HEK293 (cell line): ENCODE measurements around the gene ARHGAP26.

ENCODE experiments used
- BCL11A ChIP-seq: fragments of 450-650 bp; formaldehyde crosslinking; IDR thresholded peaks from 2 replicates; pipeline ENCODE4 v1.5.1; 2016; ENCODE audit warnings: low read depth, missing biosample characterization, missing genetic modification characterization
- FEZF1 ChIP-seq: fragments of 450-650 bp; formaldehyde crosslinking; IDR thresholded peaks from 2 replicates; pipeline ENCODE4 v1.5.1; 2016; ENCODE audit warnings: missing biosample characterization, missing genetic modification characterization
- IKZF3 ChIP-seq: fragments of 450-650 bp; IDR thresholded peaks from 2 replicates; pipeline ENCODE4 v1.5.0; 2018; ENCODE audit warnings: missing biosample characterization, mild to moderate bottlenecking, missing genetic modification characterization, moderate library complexity
- INSM2 ChIP-seq: fragments of 450-650 bp; formaldehyde crosslinking; IDR thresholded peaks from 2 replicates; pipeline ENCODE4 v1.5.1; 2016; ENCODE audit warnings: missing biosample characterization, missing genetic modification characterization
- KLF10 ChIP-seq: fragments of 450-650 bp; IDR thresholded peaks from 2 replicates; pipeline ENCODE4 v1.5.1; 2018; ENCODE audit warnings: missing biosample characterization, mild to moderate bottlenecking, missing genetic modification characterization
- KLF8 ChIP-seq: fragments of 450-650 bp; formaldehyde crosslinking; IDR thresholded peaks from 2 replicates; pipeline ENCODE4 v1.5.1; 2016; ENCODE audit warnings: missing biosample characterization, missing genetic modification characterization
- OVOL3 ChIP-seq: fragments of 450-650 bp; formaldehyde crosslinking; IDR thresholded peaks from 2 replicates; pipeline ENCODE4 v1.5.1; 2016; ENCODE audit warnings: missing biosample characterization, missing genetic modification characterization
- RBAK ChIP-seq: fragments of 450-650 bp; formaldehyde crosslinking; IDR thresholded peaks from 2 replicates; pipeline ENCODE4 v1.5.1; 2016; ENCODE audit warnings: missing biosample characterization, missing genetic modification characterization
- SP3 ChIP-seq: fragments of 450-650 bp; formaldehyde crosslinking; IDR thresholded peaks from 2 replicates; pipeline ENCODE4 v1.5.1; 2016; ENCODE audit warnings: missing biosample characterization, missing genetic modification characterization
- SP7 ChIP-seq: fragments of 450-650 bp; formaldehyde crosslinking; IDR thresholded peaks from 2 replicates; pipeline ENCODE4 v1.5.1; 2016; ENCODE audit warnings: missing biosample characterization, missing genetic modification characterization
- WT1 ChIP-seq: fragments of 450-650 bp; formaldehyde crosslinking; IDR thresholded peaks from 2 replicates; pipeline ENCODE4 v1.5.1; 2016; ENCODE audit warnings: missing biosample characterization, missing genetic modification characterization
- YY2 ChIP-seq: fragments of 450-650 bp; formaldehyde crosslinking; IDR thresholded peaks from 2 replicates; pipeline ENCODE4 v1.5.1; 2016; ENCODE audit warnings: missing biosample characterization, missing genetic modification characterization
- ZBTB10 ChIP-seq: fragments of 450-650 bp; formaldehyde crosslinking; IDR thresholded peaks from 2 replicates; pipeline ENCODE4 v1.5.1; 2016; ENCODE audit warnings: missing biosample characterization, missing genetic modification characterization
- ZBTB17 ChIP-seq: fragments of 450-650 bp; formaldehyde crosslinking; IDR thresholded peaks from 2 replicates; pipeline ENCODE4 v1.5.1; 2016; ENCODE audit warnings: missing biosample characterization, missing genetic modification characterization
- ZEB2 ChIP-seq: fragments of 450-650 bp; formaldehyde crosslinking; IDR thresholded peaks from 2 replicates; pipeline ENCODE4 v1.5.1; 2016; ENCODE audit warnings: missing biosample characterization, missing genetic modification characterization
- ZNF10 ChIP-seq: fragments of 450-650 bp; formaldehyde crosslinking; IDR thresholded peaks from 2 replicates; pipeline ENCODE4 v1.5.1; 2017; ENCODE audit warnings: missing biosample characterization, missing genetic modification characterization
- ZNF169 ChIP-seq: fragments of 450-650 bp; formaldehyde crosslinking; IDR thresholded peaks from 2 replicates; pipeline ENCODE4 v1.5.1; 2016; ENCODE audit warnings: missing biosample characterization, missing genetic modification characterization
- ZNF214 ChIP-seq: fragments of 450-650 bp; formaldehyde crosslinking; IDR thresholded peaks from 2 replicates; pipeline ENCODE4 v1.5.1; 2017; ENCODE audit warnings: missing biosample characterization, mild to moderate bottlenecking, missing genetic modification characterization, borderline replicate concordance
- ZNF280D ChIP-seq: fragments of 450-650 bp; formaldehyde crosslinking; IDR thresholded peaks from 2 replicates; pipeline ENCODE4 v1.5.1; 2016; ENCODE audit warnings: missing biosample characterization, missing genetic modification characterization
- ZNF324 ChIP-seq: fragments of 450-650 bp; formaldehyde crosslinking; IDR thresholded peaks from 2 replicates; pipeline ENCODE4 v1.5.1; 2016; ENCODE audit warnings: missing biosample characterization, missing genetic modification characterization
- ZNF335 ChIP-seq: fragments of 450-650 bp; formaldehyde crosslinking; conservative IDR thresholded peaks from 2 replicates; pipeline ENCODE4 v1.5.1; 2016; ENCODE audit warnings: missing biosample characterization, missing genetic modification characterization
- ZNF366 ChIP-seq: fragments of 450-650 bp; formaldehyde crosslinking; conservative IDR thresholded peaks from 2 replicates; pipeline ENCODE4 v1.5.1; 2016; ENCODE audit warnings: missing biosample characterization, missing genetic modification characterization
- ZNF558 ChIP-seq: fragments of 450-650 bp; formaldehyde crosslinking; IDR thresholded peaks from 2 replicates; pipeline ENCODE4 v1.5.1; 2016; ENCODE audit warnings: missing biosample characterization, missing genetic modification characterization
- ZNF600 ChIP-seq: fragments of 450-650 bp; formaldehyde crosslinking; IDR thresholded peaks from 2 replicates; pipeline ENCODE4 v1.5.1; 2016; ENCODE audit warnings: missing biosample characterization, missing genetic modification characterization
- ZNF639 ChIP-seq: fragments of 450-650 bp; formaldehyde crosslinking; IDR thresholded peaks from 2 replicates; pipeline ENCODE4 v1.5.1; 2016; ENCODE audit warnings: missing biosample characterization, missing genetic modification characterization
- ZNF692 ChIP-seq: fragments of 450-650 bp; formaldehyde crosslinking; IDR thresholded peaks from 2 replicates; pipeline ENCODE4 v1.5.1; 2016; ENCODE audit warnings: missing biosample characterization, missing genetic modification characterization
- ZNF747 ChIP-seq: fragments of 450-650 bp; formaldehyde crosslinking; IDR thresholded peaks from 2 replicates; pipeline ENCODE4 v1.5.1; 2016; ENCODE audit warnings: missing biosample characterization, missing genetic modification characterization
- ZNF843 ChIP-seq: fragments of 450-650 bp; formaldehyde crosslinking; IDR thresholded peaks from 2 replicates; pipeline ENCODE4 v1.5.1; 2016; ENCODE audit warnings: missing biosample characterization, missing genetic modification characterization
- ZSCAN18 ChIP-seq: fragments of 450-650 bp; formaldehyde crosslinking; IDR thresholded peaks from 2 replicates; pipeline ENCODE4 v1.5.1; 2016; ENCODE audit warnings: missing biosample characterization, missing genetic modification characterization

Gene ARHGAP26

GRCh38 chr5:143245929-143246561 lies 475.9 kb downstream of the ARHGAP26 start (continued):
- TF ChIP-seq FEZF1 (tag by site-specific recombination) (peak; percentile 84), INSM2 (tag by site-specific recombination) (peak; percentile 87), IKZF3 (tag by site-specific recombination) (peak; percentile 87), ZBTB17 (tag by site-specific recombination) (peak; percentile 70), SP3 (tag by site-specific recombination) (peak; percentile 39; the same call in 1 of the 2 replicates), BCL11A (tag by site-specific recombination) (peak; percentile 95), ZNF214 (no peak), KLF10 (tag by site-specific recombination) (peak; percentile 34; the same call in 1 of the 2 replicates), ZNF558 (tag by site-specific recombination) (0 out of 2 replicates have a peak, but pooled peaks have one; percentile 29), ZEB2 (tag by site-specific recombination) (peak; percentile 92), ZNF692 (tag by site-specific recombination) (peak; percentile 78), ZNF280D (tag by site-specific recombination) (peak; percentile 71), SP7 (tag by site-specific recombination) (peak; percentile 94), ZNF335 (tag by site-specific recombination) (peak; percentile 90), ZNF169 (tag by site-specific recombination) (no peak), ZBTB10 (tag by site-specific recombination) (peak; percentile 73; the same call in 1 of the 2 replicates), RBAK (tag by site-specific recombination) (0 out of 2 replicates have a peak, but pooled peaks have one; percentile 20), WT1 (tag by site-specific recombination) (no peak), ZNF324 (tag by site-specific recombination) (peak; percentile 70; the same call in 1 of the 2 replicates), YY2 (peak; percentile 61; the same call in 1 of the 2 replicates), KLF8 (tag by site-specific recombination) (peak; percentile 56; the same call in 1 of the 2 replicates), ZNF843 (peak; percentile 87), OVOL3 (no peak), ZNF366 (peak; percentile 99), ZNF639 (tag by site-specific recombination) (peak; percentile 55; the same call in 1 of the 2 replicates), ZNF10 (tag by site-specific recombination) (peak; percentile 39; the same call in 1 of the 2 replicates), ZNF747 (tag by site-specific recombination) (no peak), ZSCAN18 (tag by site-specific recombination) (no peak), ZNF600 (tag by site-specific recombination) (peak; percentile 49; the same call in 1 of the 2 replicates)
